IMR-90 (cell line): ENCODE measurements around the gene FNIP1. TPM values are rescaled to one million over a fixed set of nuclear protein-coding genes. Genes with fewer than 3 reads are reported as not detected.

Experiments
- ATAC-seq: fragments of 200-7000 bp; cut with Tn5 transposase; 2 replicates; pipeline ENCODE4 v1.9.1; 2020; ENCODE audit warnings: low read depth, mild to moderate bottlenecking, moderate library complexity
- BruUV-seq: library from RNA; stranded (reverse); fragments of 400-500 nt; replicated peaks from 2 replicates; lab custom pipeline; 2021; lab: Mats Ljungman, UMichigan
- CTCF ChIA-PET: fragments of 300-600 bp; formaldehyde crosslinking; extraction: SDS; loops from one replicate; lab custom pipeline; 2021; ENCODE audit warnings: antibody characterized with exemption; lab: Yijun Ruan, JAX
- POLR2A ChIA-PET: fragments of 300-600 bp; sonication (Branson Sonifier 250); formaldehyde crosslinking; loops from one replicate; lab custom pipeline; 2022; ENCODE audit warnings: antibody characterized with exemption; ENCODE audit not compliant: unreplicated experiment; lab: Charles Lee
- DNase-seq: peaks from one replicate; pipeline ENCODE4 v3.0.0; 2013
- H2AFZ ChIP-seq: replicated peaks from 2 replicates; pipeline ENCODE3; 2013; ENCODE audit warnings: low read length, mild to moderate bottlenecking; ENCODE audit not compliant: poor library complexity
- H2AK5ac ChIP-seq: 2 replicates; pipeline ENCODE4 v1.6.1; 2013; ENCODE audit warnings: low read depth, low read length, inconsistent platforms
- H2AK9ac ChIP-seq: replicated peaks from 2 replicates; pipeline ENCODE3; 2013; ENCODE audit warnings: mild to moderate bottlenecking, low read depth, low read length, moderate library complexity; ENCODE audit not compliant: poor library complexity
- H2BK120ac ChIP-seq: 2 replicates; pipeline ENCODE4 v1.6.1; 2013; ENCODE audit warnings: low read depth, low read length, inconsistent platforms
- H2BK15ac ChIP-seq: 3 replicates; pipeline ENCODE4 v1.6.1; 2013; ENCODE audit warnings: low read depth, low read length, inconsistent platforms
- H2BK20ac ChIP-seq: 2 replicates; pipeline ENCODE4 v1.6.1; 2013; ENCODE audit warnings: low read depth, mild to moderate bottlenecking, inconsistent platforms, low read length, moderate library complexity
- H2BK5ac ChIP-seq: 2 replicates; pipeline ENCODE4 v1.6.1; 2013; ENCODE audit warnings: mild to moderate bottlenecking, low read depth, low read length, inconsistent platforms; ENCODE audit not compliant: poor library complexity, severe bottlenecking
- H3K14ac ChIP-seq: replicated peaks from 2 replicates; pipeline ENCODE4 v1.6.1; 2013; ENCODE audit warnings: low read depth, low read length, inconsistent platforms
- H3K18ac ChIP-seq: 2 replicates; pipeline ENCODE4 v1.6.1; 2013; ENCODE audit warnings: low read depth, low read length, control low read depth
- H3K23ac ChIP-seq: 2 replicates; pipeline ENCODE4 v1.6.1; 2013; ENCODE audit warnings: low read depth, low read length, inconsistent platforms
- H3K27ac ChIP-seq: 2 replicates; pipeline ENCODE4 v1.5.1; 2013; ENCODE audit warnings: mild to moderate bottlenecking, control low read depth, low read length; ENCODE audit not compliant: insufficient read depth
- H3K27me3 ChIP-seq: 2 replicates; pipeline ENCODE4 v1.6.1; 2013; ENCODE audit warnings: low read length; ENCODE audit not compliant: control insufficient read depth, insufficient read depth
- H3K36me3 ChIP-seq: 2 replicates; pipeline ENCODE4 v1.6.1; 2013; ENCODE audit warnings: low read length, mixed read lengths; ENCODE audit not compliant: control insufficient read depth, insufficient read depth
- H3K4ac ChIP-seq: 2 replicates; pipeline ENCODE4 v1.6.1; 2013; ENCODE audit warnings: low read depth, low read length, inconsistent platforms
- H3K4me1 ChIP-seq: 2 replicates; pipeline ENCODE4 v1.6.1; 2013; ENCODE audit warnings: low read length, mixed read lengths; ENCODE audit not compliant: control insufficient read depth, insufficient read depth
- H3K4me2 ChIP-seq: 2 replicates; pipeline ENCODE4 v1.6.1; 2013; ENCODE audit warnings: low read depth, mild to moderate bottlenecking, control low read depth, low read length, moderate library complexity
- H3K4me3 ChIP-seq: 2 replicates; pipeline ENCODE4 v1.5.1; 2013; ENCODE audit warnings: low read depth, mild to moderate bottlenecking, control low read depth, low read length, moderate library complexity; ENCODE audit not compliant: insufficient read depth
- H3K56ac ChIP-seq: 2 replicates; pipeline ENCODE4 v1.6.1; 2013; ENCODE audit warnings: low read length, inconsistent platforms; ENCODE audit not compliant: insufficient read depth; ENCODE audit errors: extremely low read depth
- H3K79me1 ChIP-seq, 2 experiments: 2 replicates each; pipeline ENCODE4 v1.6.1; 2013; ENCODE audit warnings: low read length in 2 of 2, inconsistent platforms in 1 of 2, low read depth in 1 of 2
- H3K9ac ChIP-seq: 2 replicates; pipeline ENCODE4 v1.6.1; 2013; ENCODE audit warnings: low read depth, low read length, control low read depth
- H3K9me1 ChIP-seq: 2 replicates; pipeline ENCODE4 v1.6.1; 2013; ENCODE audit warnings: low read length, inconsistent platforms; ENCODE audit not compliant: insufficient read depth
- H3K9me3 ChIP-seq: 2 replicates; pipeline ENCODE4 v1.6.1; 2013; ENCODE audit warnings: low read length; ENCODE audit not compliant: control insufficient read depth, insufficient read depth
- H4K20me1 ChIP-seq: 2 replicates; pipeline ENCODE4 v1.6.1; 2013; ENCODE audit warnings: low read length, inconsistent platforms; ENCODE audit not compliant: insufficient read depth
- H4K5ac ChIP-seq: 2 replicates; pipeline ENCODE4 v1.6.1; 2013; ENCODE audit warnings: mild to moderate bottlenecking, low read depth, low read length, control low read depth
- H4K8ac ChIP-seq, 2 experiments: 2 replicates each; pipeline ENCODE4 v1.6.1; 2013; ENCODE audit warnings: low read depth in 2 of 2, low read length in 2 of 2, control low read depth in 1 of 2, inconsistent platforms in 1 of 2
- H4K91ac ChIP-seq: 2 replicates; pipeline ENCODE4 v1.6.1; 2013; ENCODE audit warnings: low read depth, low read length, inconsistent platforms; ENCODE audit not compliant: insufficient read depth
- BHLHE40 ChIP-seq: fragments of 150-350 bp; IDR thresholded peaks from 2 replicates; pipeline ENCODE4 v1.6.1; 2016; ENCODE audit warnings: mild to moderate bottlenecking, low read depth, low read length
- CEBPB ChIP-seq: IDR thresholded peaks from 2 replicates; pipeline ENCODE4 v1.6.1; 2012; ENCODE audit warnings: low read depth, low read length, improper control_type of control experiment
- CTCF ChIP-seq: conservative IDR thresholded peaks from 2 replicates; pipeline ENCODE4 v1.5.1; 2012; ENCODE audit warnings: mild to moderate bottlenecking, low read depth, low read length, improper control_type of control experiment
- MAFK ChIP-seq: IDR thresholded peaks from 2 replicates; pipeline ENCODE4 v1.6.1; 2012; ENCODE audit warnings: low read depth, low read length, improper control_type of control experiment
- MXI1 ChIP-seq: IDR thresholded peaks from 2 replicates; pipeline ENCODE4 v1.6.1; 2012; ENCODE audit warnings: low read depth, mild to moderate bottlenecking, low read length, moderate library complexity, borderline replicate concordance
- POLR2A ChIP-seq: IDR thresholded peaks from 2 replicates; pipeline ENCODE4 v1.6.1; 2012; ENCODE audit warnings: mild to moderate bottlenecking, low read depth, low read length
- RFX5 ChIP-seq: IDR thresholded peaks from 2 replicates; pipeline ENCODE4 v1.8.0; 2012; ENCODE audit warnings: low read depth, mild to moderate bottlenecking, low read length, moderate library complexity
- SMC3 ChIP-seq: fragments of 150-350 bp; IDR thresholded peaks from 2 replicates; pipeline ENCODE4 v1.6.1; 2016; ENCODE audit warnings: low read depth, mild to moderate bottlenecking, antibody characterized with exemption, low read length, moderate library complexity
- WGBS, 2 experiments: methylation state at CpG; one replicate each; pipeline versions ENCODE4 v1.1.5 to v1.1.7; 2013; ENCODE audit warnings: missing lambda C conversion rate in 2 of 2; ENCODE audit not compliant: insufficient read length in 1 of 2; ENCODE audit errors: extremely low coverage in 2 of 2; 5-methylcytosine and 5-hydroxymethylcytosine counted together
- dilution Hi-C: fragments of 300-500 bp; cut with HindIII; formaldehyde crosslinking; loops from one replicate; pipeline ENCODE4 v1.14.3; 2018; ENCODE audit warnings: low sequenced_read_pairs; ENCODE audit not compliant: unreplicated experiment
- in situ Hi-C: fragments of 300-500 bp; cut with MboI; formaldehyde crosslinking; loops from 3 replicates; pipeline ENCODE4 v1.14.3; 2019; ENCODE audit warnings: low sequenced_read_pairs, inconsistent platforms, mixed read lengths
- intact Hi-C: fragments of 100-400 bp; cut with micrococcal nuclease; formaldehyde crosslinking; loops from 2 replicates; pipeline ENCODE4 v1.10.0; 2022
- polyA plus RNA-seq, 3 experiments: library from polyadenylated mRNA; depleted of rRNA; stranded (reverse); fragments of >200 nt; gene quantifications; 2 replicates each; pipeline ENCODE4 v1.2.3, GENCODE V29; 2012; ENCODE audit warnings: low replicate concordance in 1 of 3
- total RNA-seq: library from RNA; depleted of rRNA; stranded (reverse); fragments of >200 nt; gene quantifications from 2 replicates; pipeline ENCODE4 v1.2.3, GENCODE V29; 2012

FNIP1 gene
- total and polyA plus RNA-seq, 2 of the 4 experiments (the other 2 are of a cell fraction) = 5.6 to 34.1 TPM

- TF ChIP-seq CTCF (no peak), MAFK (no peak), SMC3 (no peak), CEBPB (no peak), POLR2A (no peak), MXI1 (no peak), BHLHE40 (no peak), RFX5 (no peak)
- Histone ChIP-seq H2BK20ac (no peak overlapping the region), H3K56ac (no peak overlapping the region), H3K9ac (no peak overlapping the region), H4K20me1 (peaks cover 70% of the 10 kb centered on the region), H2AK5ac (no peak overlapping the region), H4K91ac (no peak overlapping the region), H4K5ac (no peak overlapping the region), H2BK5ac (no peak overlapping the region), H2BK120ac (no peak overlapping the region), H3K23ac (no peak overlapping the region; the same call in 1 of the 2 replicates), H3K4ac (no peak overlapping the region), H3K79me1 (peaks cover 18 to 68% of the 10 kb centered on the region in 2 experiments), H3K18ac (no peak overlapping the region), H3K27me3 (no peaks in the 10 kb centered on the region), H2AFZ (no peak overlapping the region), H2AK9ac (no peak overlapping the region), H4K8ac (no peak overlapping the region), H3K4me2 (no peak overlapping the region), H3K9me1 (no peaks in the 10 kb centered on the region), H3K4me3 (no peak overlapping the region), H3K4me1 (peaks cover 3% of the 10 kb centered on the region; the same call in 1 of the 2 replicates), H2BK15ac (no peak overlapping the region), H3K9me3 (peaks cover 2% of the 10 kb centered on the region; the same call in 1 of the 2 replicates), H3K14ac (no peak overlapping the region), H3K27ac (no peak overlapping the region), H3K36me3 (peaks cover 4% of the 10 kb centered on the region)
- BruUV-seq = no TSS peak
- dilution Hi-C loops (no loop called here), intact Hi-C loops (no loop called here), in situ Hi-C loops (no loop called here)
- ChIA-PET CTCF (no interaction called here), POLR2A (no interaction called here)
- ATAC-seq (no peak), DNase-seq (no peak)
- no CpG with 5 or more reads among the region's 3 CpGs for WGBS, 2 experiments
Measured at GRCh38 chr5:131766689-131767088, 30.1 kb downstream of the FNIP1 start.
